CD4-positive, alpha-beta memory T cell (primary cell): ENCODE data around the gene NCOA3. TPM values are rescaled to one million over a fixed set of nuclear protein-coding genes. Genes with fewer than 3 reads are reported as not detected.
"Not testable (repeated sequence)": the region's sequence is repeated elsewhere in the genome, so short reads cannot be mapped to it uniquely, and the experiment has no call there.

Experiments
- CTCF ChIA-PET: fragments of 350-600 bp; sonication (Branson Sonifier 250); formaldehyde crosslinking; loops from one replicate; lab custom pipeline; 2021; ENCODE audit warnings: inconsistent platforms; ENCODE audit not compliant: partially characterized antibody; lab: Charles Lee
- POLR2A ChIA-PET: fragments of 350-600 bp; sonication (Branson Sonifier 250); formaldehyde crosslinking; loops from one replicate; lab custom pipeline; 2021; ENCODE audit not compliant: partially characterized antibody; lab: Charles Lee
- DNase-seq, 5 donors: peaks; one replicate each; pipeline versions ENCODE4 v3.0.0 to v3.0.0-alpha.2; 2020 to 2022; ENCODE audit warnings: mixed read lengths in 1 of 5
- H3K27ac ChIP-seq: one replicate; pipeline ENCODE4 v1.7.0; 2013; ENCODE audit warnings: low read depth, low read length
- H3K27me3 ChIP-seq: 2 replicates; pipeline ENCODE4 v1.7.0; 2013; ENCODE audit warnings: mild to moderate bottlenecking, low read length, moderate library complexity; ENCODE audit not compliant: insufficient read depth
- H3K36me3 ChIP-seq: 2 replicates; pipeline ENCODE4 v1.7.0; 2013; ENCODE audit warnings: mild to moderate bottlenecking, low read length, moderate library complexity; ENCODE audit not compliant: insufficient read depth
- H3K4me1 ChIP-seq: 2 replicates; pipeline ENCODE4 v1.7.0; 2013; ENCODE audit warnings: mild to moderate bottlenecking, low read length, moderate library complexity; ENCODE audit not compliant: insufficient read depth
- H3K4me3 ChIP-seq, 2 donors: one replicate each; pipeline ENCODE4 v1.7.0; 2013; ENCODE audit warnings: low read length in 2 of 2, mild to moderate bottlenecking in 1 of 2
- H3K9me3 ChIP-seq, 2 donors: one replicate each; pipeline ENCODE4 v1.7.0; 2013; ENCODE audit warnings: low read length in 2 of 2, control low read depth in 1 of 2; ENCODE audit not compliant: control insufficient read depth in 1 of 2
- H3K27ac Mint-ChIP-seq, 7 donors: one replicate each; pipeline ENCODE4 v1.8.0; 2020 to 2021; ENCODE audit warnings: mixed read lengths in 7 of 7, mild to moderate bottlenecking in 6 of 7, inconsistent platforms in 3 of 7, moderate library complexity in 3 of 7
- H3K27me3 Mint-ChIP-seq, 2 donors: one replicate each; pipeline ENCODE4 v1.8.0; 2020 to 2021; ENCODE audit warnings: mixed read lengths in 2 of 2
- H3K36me3 Mint-ChIP-seq, 2 donors: one replicate each; pipeline ENCODE4 v1.8.0; 2020 to 2021; ENCODE audit warnings: mixed read lengths in 2 of 2, inconsistent platforms in 1 of 2, mild to moderate bottlenecking in 1 of 2
- H3K4me1 Mint-ChIP-seq, 4 donors: one replicate each; pipeline ENCODE4 v1.8.0; 2020 to 2021; ENCODE audit warnings: mixed read lengths in 4 of 4, mild to moderate bottlenecking in 1 of 4
- H3K4me3 Mint-ChIP-seq, 8 donors: one replicate each; pipeline ENCODE4 v1.8.0; 2020 to 2021; ENCODE audit warnings: mixed read lengths in 8 of 8, mild to moderate bottlenecking in 7 of 8, moderate library complexity in 6 of 8, inconsistent platforms in 3 of 8
- H3K9me3 Mint-ChIP-seq, 8 donors: one replicate each; pipeline ENCODE4 v1.8.0; 2020 to 2021; ENCODE audit warnings: mixed read lengths in 8 of 8, mild to moderate bottlenecking in 5 of 8, inconsistent platforms in 3 of 8, moderate library complexity in 1 of 8
- intact Hi-C: fragments of 100-400 bp; cut with micrococcal nuclease; formaldehyde crosslinking; loops from one replicate; pipeline ENCODE4 v1.15.1; 2023
- polyA plus RNA-seq, 2 donors: library from polyadenylated mRNA; unstranded; fragments of 300-500 nt; fragmentation: Illumina TruSeq; gene quantifications; one replicate each; pipeline ENCODE4 v1.2.3, GENCODE V29; 2021
- total RNA-seq, 2 experiments: library from RNA; stranded (reverse); gene quantifications; one replicate each; pipeline ENCODE4 v1.2.3, GENCODE V29; 2021

Gene NCOA3
- total and polyA plus RNA-seq, 4 experiments from 2014 or later = 7.0 to 74.7 (median 46.2) TPM

GRCh38 chr20:47501116-47501481 lies 588 bp upstream of the NCOA3 start:
- CTCF ChIA-PET = interaction anchor here (1.1 to 2.1 kb wide), 2 partner anchors 9 to 117 kb away, joined by 3 to 11 read pairs; no protein-coding TSS in a partner anchor
- Mint-ChIP-seq H3K9me3 (peaks cover 0 to 2% (median 0%) of the 10 kb centered on the region in 8 donors), H3K4me1 (peaks cover 24 to 52% (median 34%) of the 10 kb centered on the region in 4 donors), H3K27me3 (no peaks in the 10 kb centered on the region), H3K27ac (peak overlapping the region; percentile 91 to 95 (median 95)), H3K36me3 (peaks cover 0 to 13% of the 10 kb centered on the region in 2 donors), H3K4me3 (peak overlapping the region; percentile 90 to 99 (median 96))
- Histone ChIP-seq H3K9me3 (no peaks in the 10 kb centered on the region), H3K4me1 (peaks cover 33% of the 10 kb centered on the region), H3K36me3 (no peaks in the 10 kb centered on the region), H3K27me3 (no peaks in the 10 kb centered on the region), H3K4me3 (peak overlapping the region in 1 of 2 donors; percentile 68), H3K27ac (peak overlapping the region; percentile 75)
- POLR2A ChIA-PET = interaction anchor here (0.7 to 5.6 kb wide), 11 partner anchors 9 to 144 kb away, joined by 3 to 108 read pairs (median 5); partner anchors contain the start of gene ZMYND8
- intact Hi-C loops = loop anchor here (1.0 to 10.0 kb wide), 6 partner anchors 14 to 1544 kb away; partner anchors contain the start of genes CSE1L and ZMYND8
- DNase-seq = no peak

- Histone ChIP-seq H3K27ac (peak overlapping the region; percentile 75), H3K4me3 (peak overlapping the region; percentile 68 to 70), H3K27me3 (no peaks in the 10 kb centered on the region), H3K4me1 (peaks cover 48% of the 10 kb centered on the region), H3K36me3 (no peaks in the 10 kb centered on the region), H3K9me3 (no peaks in the 10 kb centered on the region)
- CTCF ChIA-PET = interaction anchor here (0.6 to 2.8 kb wide), 9 partner anchors 10 to 283 kb away, joined by 3 to 13 read pairs (median 3); no protein-coding TSS in a partner anchor
- peak; percentile 51 to 65 (median 56) for DNase-seq
- intact Hi-C loops = loop anchor here (2.0 to 10.0 kb wide), 6 partner anchors 40 to 1542 kb away; partner anchors contain the start of genes CSE1L and ZMYND8
- Mint-ChIP-seq H3K27ac (peak overlapping the region; percentile 82 to 97 (median 93)), H3K9me3 (peaks cover 0 to 2% (median 0%) of the 10 kb centered on the region in 8 donors), H3K36me3 (peaks cover 0 to 13% of the 10 kb centered on the region in 2 donors), H3K4me3 (peak overlapping the region; percentile 90 to 99 (median 96)), H3K4me1 (peaks cover 34 to 66% (median 48%) of the 10 kb centered on the region in 4 donors), H3K27me3 (no peaks in the 10 kb centered on the region)
- POLR2A ChIA-PET = interaction anchor here (0.7 to 5.6 kb wide), 26 partner anchors 7 to 1095 kb away, joined by 3 to 108 read pairs (median 4); partner anchors contain the start of gene ZMYND8
Observed at GRCh38 chr20:47502271-47503239, 868 bp downstream of the NCOA3 start.

GRCh38 chr20:47503685-47504084 lies 2.0 kb downstream of the NCOA3 start:
- CTCF ChIA-PET = interaction anchor here (0.7 to 2.8 kb wide), 6 partner anchors 9 to 120 kb away, joined by 3 to 13 read pairs (median 3); no protein-coding TSS in a partner anchor
- Mint-ChIP-seq H3K4me1 (peaks cover 37 to 70% (median 53%) of the 10 kb centered on the region in 4 donors), H3K27me3 (no peaks in the 10 kb centered on the region), H3K4me3 (peak overlapping the region; percentile 90 to 99 (median 96)), H3K9me3 (peaks cover 0 to 2% (median 0%) of the 10 kb centered on the region in 8 donors), H3K36me3 (peaks cover 0 to 13% of the 10 kb centered on the region in 2 donors), H3K27ac (peak overlapping the region in 6 of 7 donors; percentile 51 to 93 (median 78))
- Histone ChIP-seq H3K27me3 (no peaks in the 10 kb centered on the region), H3K4me3 (peak overlapping the region; percentile 68 to 70), H3K27ac (peak overlapping the region; percentile 75), H3K4me1 (peaks cover 59% of the 10 kb centered on the region), H3K36me3 (no peaks in the 10 kb centered on the region), H3K9me3 (no peaks in the 10 kb centered on the region)
- POLR2A ChIA-PET = interaction anchor here (0.8 to 5.6 kb wide), 6 partner anchors 14 to 147 kb away, joined by 3 to 108 read pairs (median 4); partner anchors contain the start of gene ZMYND8
- DNase-seq = no peak
- intact Hi-C loops = loop anchor here (2.0 to 10.0 kb wide), 6 partner anchors 39 to 1541 kb away; partner anchors contain the start of genes CSE1L and ZMYND8

GRCh38 chr20:47506335-47506734 lies 4.6 kb downstream of the NCOA3 start:
- Mint-ChIP-seq H3K27ac (peak overlapping the region in 3 of 7 donors; percentile 19 to 45 (median 22)), H3K4me1 (peaks cover 45 to 81% (median 67%) of the 10 kb centered on the region in 4 donors), H3K4me3 (peak overlapping the region in 4 of 8 donors; percentile 38 to 80 (median 51)), H3K27me3 (no peaks in the 10 kb centered on the region), H3K36me3 (peaks cover 3 to 22% of the 10 kb centered on the region in 2 donors), H3K9me3 (peaks cover 0 to 1% (median 0%) of the 10 kb centered on the region in 8 donors)
- no peak for DNase-seq
- Histone ChIP-seq H3K4me3 (no peak overlapping the region), H3K36me3 (no peaks in the 10 kb centered on the region), H3K4me1 (peaks cover 78% of the 10 kb centered on the region), H3K9me3 (no peaks in the 10 kb centered on the region), H3K27ac (no peak overlapping the region), H3K27me3 (no peaks in the 10 kb centered on the region)
- intact Hi-C loops = loop anchor here (10.0 kb wide), 1 partner anchor 1538 kb away; the partner anchor contains the start of gene CSE1L
- ChIA-PET CTCF (no interaction called here), POLR2A (no interaction called here)

- Mint-ChIP-seq H3K27ac (peak overlapping the region in 6 of 7 donors; percentile 6 to 59 (median 20)), H3K4me3 (peak overlapping the region in 7 of 8 donors; percentile 6 to 80 (median 38)), H3K27me3 (no peaks in the 10 kb centered on the region)
Observed at GRCh38 chr20:47506850-47507249, 5.2 kb downstream of the NCOA3 start.

GRCh38 chr20:47507275-47507981 lies 5.7 kb downstream of the NCOA3 start:
- Mint-ChIP-seq H3K27ac (peak overlapping the region in 4 of 7 donors; percentile 37 to 77 (median 66)), H3K36me3 (peaks cover 3 to 21% of the 10 kb centered on the region in 2 donors), H3K4me1 (peaks cover 46 to 81% (median 69%) of the 10 kb centered on the region in 4 donors), H3K4me3 (peak overlapping the region in 4 of 8 donors; percentile 27 to 62 (median 38))
- not testable (repeated sequence) for H3K27ac ChIP-seq, H3K36me3 ChIP-seq, H3K9me3 ChIP-seq, H3K27me3 Mint-ChIP-seq, H3K27me3 ChIP-seq, H3K9me3 Mint-ChIP-seq, H3K4me3 ChIP-seq
- DNase-seq = peak in 1 of 5 donors; percentile 43
- intact Hi-C loops = loop anchor here (10.0 kb wide), 1 partner anchor 1537 kb away; the partner anchor contains the start of gene CSE1L
- peaks cover 78% of the 10 kb centered on the region for H3K4me1 ChIP-seq
- POLR2A ChIA-PET = interaction anchor here (1.4 to 1.8 kb wide), 2 partner anchors 13 to 150 kb away, joined by 5 read pairs; partner anchors contain the start of gene ZMYND8
- CTCF ChIA-PET = interaction anchor here (1.0 to 1.3 kb wide), 2 partner anchors 21 to 113 kb away, joined by 3 to 5 read pairs; no protein-coding TSS in a partner anchor

More at GRCh38 chr20:47506850-47507249, 5.2 kb downstream of the NCOA3 start:
- H3K9me3 Mint-ChIP-seq = no peaks in the 10 kb centered on the region
- H3K9me3 ChIP-seq = no peaks in the 10 kb centered on the region
- ChIA-PET POLR2A (interaction anchor here (1.4 kb wide), 1 partner anchor 150 kb away, joined by 5 read pairs; the partner anchor contains the start of gene ZMYND8), CTCF (no interaction called here)
- H3K4me3 ChIP-seq = no peak overlapping the region
- H3K36me3 Mint-ChIP-seq = peaks cover 3 to 22% of the 10 kb centered on the region in 2 donors
- H3K4me1 Mint-ChIP-seq = peaks cover 46 to 80% (median 68%) of the 10 kb centered on the region in 4 donors
- intact Hi-C loops = loop anchor here (10.0 kb wide), 1 partner anchor 1538 kb away; the partner anchor contains the start of gene CSE1L
- H3K4me1 ChIP-seq = peaks cover 75% of the 10 kb centered on the region
- no peak for DNase-seq
- no peak overlapping the region for H3K27ac ChIP-seq
- no peaks in the 10 kb centered on the region for H3K27me3 ChIP-seq
- no peaks in the 10 kb centered on the region for H3K36me3 ChIP-seq
